ENCODE results near the gene MRPL45. TPM values are rescaled to one million over a fixed set of nuclear protein-coding genes. Genes with fewer than 3 reads are reported as not detected.

Gene MRPL45
- total and polyA plus RNA-seq, 10 of the 15 experiments (the other 5 are each of a cell fraction or from before 2014, with no cell fraction given): 37.5 to 128 (median 59.6) TPM

DNA sequence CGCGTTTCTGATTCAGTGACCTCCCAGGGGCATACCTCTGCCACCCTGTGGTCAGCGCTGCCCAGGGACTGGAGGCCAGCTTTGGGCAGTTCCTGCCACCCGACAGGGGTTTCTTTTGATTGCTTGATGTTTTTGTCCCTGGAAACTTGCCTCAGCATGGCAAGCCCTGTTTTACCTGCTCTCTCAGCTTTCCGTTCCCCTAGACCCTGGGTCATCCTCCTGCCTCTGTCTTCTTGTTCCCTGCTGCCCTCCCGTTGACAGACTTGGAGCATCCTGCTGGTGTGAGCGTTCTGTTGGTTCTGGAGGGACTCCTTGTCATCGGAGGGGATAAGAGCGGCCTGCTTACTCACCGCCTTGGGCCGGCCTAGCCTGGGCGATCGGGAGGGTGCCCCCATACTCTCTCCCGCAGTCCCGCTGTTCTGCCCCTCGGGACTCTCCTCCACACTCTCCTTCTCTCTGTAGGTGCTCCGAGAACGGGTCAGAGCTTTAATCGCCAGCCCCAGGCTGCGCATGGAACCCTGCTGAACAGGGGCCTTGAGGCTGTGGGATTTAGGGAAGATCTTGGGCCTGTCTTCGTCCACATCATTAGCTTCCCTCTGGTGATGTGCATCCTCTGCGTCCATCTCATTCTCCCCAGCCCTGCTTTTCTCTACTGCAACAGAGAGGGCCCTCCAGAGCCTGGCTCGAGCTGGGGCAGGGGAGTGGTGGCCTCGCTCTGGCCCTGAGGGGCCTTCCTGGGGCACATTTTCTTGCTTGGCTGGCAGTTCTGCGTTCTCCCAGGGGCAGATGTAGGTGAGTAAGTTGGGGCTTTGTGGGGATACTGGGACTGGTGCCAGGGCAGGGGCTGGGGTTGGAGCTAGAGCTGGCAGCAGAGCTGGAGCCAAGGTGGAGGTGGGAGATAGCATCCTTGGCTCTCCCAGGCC lies 33.1 kb downstream of the MRPL45 start:
- POLR2A ChIA-PET: no interaction called here
- FAIRE-seq: no peak

DNA sequence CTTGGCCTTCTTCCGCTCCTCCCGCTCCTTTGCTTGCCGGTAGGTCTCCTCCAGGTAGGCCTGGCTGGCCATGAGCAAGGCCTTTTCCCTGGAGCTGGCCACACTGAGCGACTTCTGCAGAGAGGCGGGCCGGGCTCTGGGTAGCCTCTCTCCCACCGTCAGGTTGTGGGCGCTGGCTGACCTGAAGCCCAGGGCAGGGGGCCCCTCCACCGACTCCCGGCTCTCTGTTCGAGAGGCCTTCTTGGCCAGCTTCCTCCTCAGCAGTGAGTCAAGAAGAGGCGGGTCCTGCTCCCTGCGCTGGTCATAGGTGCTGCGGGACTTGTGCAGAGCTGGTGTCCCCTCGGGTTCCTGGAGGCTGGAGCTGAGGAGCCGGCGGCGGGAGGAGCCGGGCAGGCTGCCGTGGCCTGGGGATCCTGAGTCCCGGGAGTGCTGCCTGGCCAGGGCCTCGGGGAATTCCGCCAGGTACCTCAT lies 34.0 kb downstream of the MRPL45 start:
- POLR2A ChIA-PET: no interaction called here
- FAIRE-seq (no peak), DNase-seq (ENCODE audit: low read depth, low spot score) (no peak), ATAC-seq (no peak)
- SMC1A ChIA-PET (ENCODE audit: uncharacterized antibody, unreplicated experiment): interaction anchor here (1.3 kb wide), 1 partner anchor 19 kb away, joined by 3 read pairs; no protein-coding TSS in a partner anchor
- no peaks in the 10 kb centered on the region for H3K36me3 ChIP-seq (ENCODE audit: control insufficient read depth in 2 of 2, insufficient read depth in 2 of 2, low read length in 1 of 2)
- 65% methylated on average over 23 of the region's 23 CpGs for WGBS (ENCODE audit: insufficient coverage, insufficient replicate concordance, low lambda C conversion rate, missing lambda C conversion rate)
- in situ Hi-C loops (cut with MboI): no loop called here
- H3K4me2 ChIP-seq (ENCODE audit: control insufficient read depth, insufficient read depth): no peak overlapping the region
- H3K27me3 ChIP-seq (replicated peaks in 1 of 2; ENCODE audit: control insufficient read depth in 2 of 2, insufficient read depth in 2 of 2, low read length in 1 of 2): no peaks in the 10 kb centered on the region
- CTCF ChIA-PET: interaction anchor here (1.0 to 4.9 kb wide), 3 partner anchors 7 to 84 kb away, joined by 3 to 36 read pairs (median 36); no protein-coding TSS in a partner anchor
- intact Hi-C loops (cut with micrococcal nuclease; ENCODE audit: unreplicated experiment): no loop called here
- H3K4me1 ChIP-seq (ENCODE audit: control insufficient read depth, insufficient read depth, low read length): no peaks in the 10 kb centered on the region; the same call in 1 of the 2 replicates
- no peak overlapping the region for H3K9ac ChIP-seq (ENCODE audit: control insufficient read depth, insufficient read depth, low read length)
- no peak overlapping the region for H2AFZ ChIP-seq (ENCODE audit: control insufficient read depth, low read depth, low read length)
- H3K79me2 ChIP-seq (ENCODE audit: control insufficient read depth, insufficient read depth, low read length): no peaks in the 10 kb centered on the region
- H3K27ac ChIP-seq (ENCODE audit: control insufficient read depth, insufficient read depth): no peak overlapping the region
- no peaks in the 10 kb centered on the region for H3K9me3 ChIP-seq (replicated peaks; ENCODE audit: control insufficient read depth, insufficient read depth, low read length)
- no TSS peak for BruUV-seq (replicated peaks)
- H3K4me3 ChIP-seq: no peak overlapping the region
- H4K20me1 ChIP-seq (ENCODE audit: control insufficient read depth, insufficient read depth): no peaks in the 10 kb centered on the region
- RAD21 ChIA-PET (ENCODE audit: unreplicated experiment): interaction anchor here (0.9 kb wide), 1 partner anchor 18 kb away, joined by 3 read pairs; no protein-coding TSS in a partner anchor
- TF ChIP-seq CBX5 (IDR thresholded peaks at IDR 0.05; ENCODE audit: low read depth) (no peak), FOS (IDR thresholded peaks at IDR 0.05; ENCODE audit: borderline replicate concordance, extremely low read depth, insufficient read length) (no peak), LARP7 (IDR thresholded peaks at IDR 0.05) (no peak), CREM (IDR thresholded peaks at IDR 0.05; ENCODE audit: low read depth) (no peak), CREB1 (IDR thresholded peaks at IDR 0.05; ENCODE audit: low read depth) (no peak), IKZF2 (IDR thresholded peaks at IDR 0.05) (no peak), MTA2 (IDR thresholded peaks at IDR 0.05; ENCODE audit: low read depth) (no peak), NRF1 (conservative IDR thresholded peaks at IDR 0.05; ENCODE audit: low read depth, low read length) (no peak), HDGF (IDR thresholded peaks at IDR 0.05) (no peak)
- TF ChIP-seq, protein P1, sequence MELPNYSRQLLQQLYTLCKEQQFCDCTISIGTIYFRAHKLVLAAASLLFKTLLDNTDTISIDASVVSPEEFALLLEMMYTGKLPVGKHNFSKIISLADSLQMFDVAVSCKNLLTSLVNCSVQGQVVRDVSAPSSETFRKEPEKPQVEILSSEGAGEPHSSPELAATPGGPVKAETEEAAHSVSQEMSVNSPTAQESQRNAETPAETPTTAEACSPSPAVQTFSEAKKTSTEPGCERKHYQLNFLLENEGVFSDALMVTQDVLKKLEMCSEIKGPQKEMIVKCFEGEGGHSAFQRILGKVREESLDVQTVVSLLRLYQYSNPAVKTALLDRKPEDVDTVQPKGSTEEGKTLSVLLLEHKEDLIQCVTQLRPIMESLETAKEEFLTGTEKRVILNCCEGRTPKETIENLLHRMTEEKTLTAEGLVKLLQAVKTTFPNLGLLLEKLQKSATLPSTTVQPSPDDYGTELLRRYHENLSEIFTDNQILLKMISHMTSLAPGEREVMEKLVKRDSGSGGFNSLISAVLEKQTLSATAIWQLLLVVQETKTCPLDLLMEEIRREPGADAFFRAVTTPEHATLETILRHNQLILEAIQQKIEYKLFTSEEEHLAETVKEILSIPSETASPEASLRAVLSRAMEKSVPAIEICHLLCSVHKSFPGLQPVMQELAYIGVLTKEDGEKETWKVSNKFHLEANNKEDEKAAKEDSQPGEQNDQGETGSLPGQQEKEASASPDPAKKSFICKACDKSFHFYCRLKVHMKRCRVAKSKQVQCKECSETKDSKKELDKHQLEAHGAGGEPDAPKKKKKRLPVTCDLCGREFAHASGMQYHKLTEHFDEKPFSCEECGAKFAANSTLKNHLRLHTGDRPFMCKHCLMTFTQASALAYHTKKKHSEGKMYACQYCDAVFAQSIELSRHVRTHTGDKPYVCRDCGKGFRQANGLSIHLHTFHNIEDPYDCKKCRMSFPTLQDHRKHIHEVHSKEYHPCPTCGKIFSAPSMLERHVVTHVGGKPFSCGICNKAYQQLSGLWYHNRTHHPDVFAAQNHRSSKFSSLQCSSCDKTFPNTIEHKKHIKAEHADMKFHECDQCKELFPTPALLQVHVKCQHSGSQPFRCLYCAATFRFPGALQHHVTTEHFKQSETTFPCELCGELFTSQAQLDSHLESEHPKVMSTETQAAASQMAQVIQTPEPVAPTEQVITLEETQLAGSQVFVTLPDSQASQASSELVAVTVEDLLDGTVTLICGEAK (IDR thresholded peaks at IDR 0.05; ENCODE audit: borderline replicate concordance): no peak
- TF ChIP-seq, protein P2, sequence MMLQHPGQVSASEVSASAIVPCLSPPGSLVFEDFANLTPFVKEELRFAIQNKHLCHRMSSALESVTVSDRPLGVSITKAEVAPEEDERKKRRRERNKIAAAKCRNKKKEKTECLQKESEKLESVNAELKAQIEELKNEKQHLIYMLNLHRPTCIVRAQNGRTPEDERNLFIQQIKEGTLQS (IDR thresholded peaks at IDR 0.05; ENCODE audit: borderline replicate concordance, extremely low read depth, low read depth, low read length): no peak

More for the DNA sequence above, 33.1 kb downstream of the MRPL45 start:
- Histone ChIP-seq H3K27ac (ENCODE audit: control insufficient read depth, insufficient read depth) (no peak overlapping the region), H3K4me1 (ENCODE audit: control insufficient read depth, insufficient read depth, low read length) (no peaks in the 10 kb centered on the region; the same call in 1 of the 2 replicates), H3K9me3 (replicated peaks; ENCODE audit: control insufficient read depth, insufficient read depth, low read length) (no peaks in the 10 kb centered on the region), H3K27me3 (replicated peaks in 1 of 2; ENCODE audit: control insufficient read depth in 2 of 2, insufficient read depth in 2 of 2, low read length in 1 of 2) (no peaks in the 10 kb centered on the region), H3K79me2 (ENCODE audit: control insufficient read depth, insufficient read depth, low read length) (no peaks in the 10 kb centered on the region), H3K9ac (ENCODE audit: control insufficient read depth, insufficient read depth, low read length) (no peak overlapping the region), H4K20me1 (ENCODE audit: control insufficient read depth, insufficient read depth) (no peaks in the 10 kb centered on the region), H2AFZ (ENCODE audit: control insufficient read depth, low read depth, low read length) (no peak overlapping the region), H3K4me2 (ENCODE audit: control insufficient read depth, insufficient read depth) (no peak overlapping the region), H3K36me3 (ENCODE audit: control insufficient read depth in 2 of 2, insufficient read depth in 2 of 2, low read length in 1 of 2) (no peaks in the 10 kb centered on the region), H3K4me3 (no peak overlapping the region)
- in situ Hi-C loops (cut with MboI): no loop called here
- no peak for ATAC-seq
- ChIA-PET CTCF (interaction anchor here (0.9 to 4.9 kb wide), 4 partner anchors 7 to 85 kb away, joined by 3 to 36 read pairs (median 22); no protein-coding TSS in a partner anchor), SMC1A (ENCODE audit: uncharacterized antibody, unreplicated experiment) (interaction anchor here (1.3 kb wide), 1 partner anchor 19 kb away, joined by 3 read pairs; no protein-coding TSS in a partner anchor), RAD21 (ENCODE audit: unreplicated experiment) (interaction anchor here (0.6 kb wide), 1 partner anchor 680 kb away, joined by 4 read pairs; no protein-coding TSS in a partner anchor)
- 60% methylated on average over 25 of the region's 25 CpGs for WGBS (ENCODE audit: insufficient coverage, insufficient replicate concordance, low lambda C conversion rate, missing lambda C conversion rate)
- intact Hi-C loops (cut with micrococcal nuclease; ENCODE audit: unreplicated experiment): no loop called here
- BruUV-seq (replicated peaks): no TSS peak
- no peak for TF ChIP-seq YY1 (IDR thresholded peaks at IDR 0.05; ENCODE audit: low read depth, low read length)
- no peak for DNase-seq (ENCODE audit: low read depth, low spot score)

All from GM12878 (cell line).